Adrenal gland (tissue), 5 donors: ENCODE measurements around the gene RPTOR.

Experiments used
- CTCF ChIP-seq, 6 experiments: fragments of 450-650 bp in 4 of 6; fragments of 200-600 bp in 2 of 6; sonication (generic) in 1 of 6; IDR thresholded peaks; 1 replicate in 5 of 6; 2 replicates in 1 of 6; pipeline versions ENCODE4 v1.5.1 to v1.8.0; 2016 to 2021; ENCODE audit warnings: antibody characterized with exemption in 6 of 6, mild to moderate bottlenecking in 2 of 6, moderate library complexity in 1 of 6
- POLR2A ChIP-seq, 2 donors: fragments of 450-650 bp; IDR thresholded peaks; one replicate each; pipeline ENCODE4 v1.6.1; 2017; ENCODE audit warnings: antibody characterized with exemption in 2 of 2, mild to moderate bottlenecking in 2 of 2, moderate library complexity in 1 of 2
- donor health status: DM: no; HTN: no; CAD: no.

GRCh38 chr17:80871341-80871740, 326.7 kb downstream of the RPTOR start:
- TF ChIP-seq CTCF (IDR thresholded peaks at IDR 0.05), result no peak
- no peak for TF ChIP-seq POLR2A (IDR thresholded peaks at IDR 0.05)
